HG03565 (cell line): ENCODE data around the gene SLC9A3.
A peak's percentile ranks its signal among the peaks of the same experiment; 100 is the strongest.

Experiments
- ATAC-seq: cut with Tn5 transposase; IDR thresholded peaks from one replicate; pipeline ENCODE4 v1.9.1; 2021; ENCODE audit warnings: mild to moderate bottlenecking, moderate library complexity; ENCODE audit not compliant: unreplicated experiment

Gene SLC9A3

DNA sequence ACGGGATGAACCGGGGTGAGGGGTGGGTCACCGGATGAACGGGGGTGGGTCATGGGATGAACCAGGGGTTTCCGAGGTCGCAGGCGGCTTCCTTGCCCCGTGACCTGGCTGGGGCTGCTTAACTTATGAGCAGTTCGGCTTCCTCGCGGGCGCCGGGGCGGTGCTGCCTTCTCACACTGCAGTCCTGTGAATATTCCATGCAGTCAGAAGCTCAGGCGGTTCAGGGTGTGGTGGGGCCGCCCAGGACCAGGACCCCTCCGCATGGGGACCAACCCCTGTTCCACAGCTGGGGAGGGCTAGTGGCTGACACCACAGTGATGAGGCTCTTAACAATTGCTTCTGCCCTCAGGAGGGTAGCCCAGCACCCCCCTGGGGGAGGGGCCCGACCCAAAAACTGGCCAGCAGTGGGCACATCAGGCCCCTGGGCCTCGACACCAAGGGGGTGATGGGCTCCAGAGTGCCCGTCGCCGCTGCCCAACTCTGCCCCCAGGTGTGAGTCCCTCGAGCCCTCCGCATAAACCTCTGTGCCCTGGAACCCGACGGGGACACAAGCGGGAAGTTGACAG is 30.9 kb upstream of the SLC9A3 start:
- no peak for ATAC-seq

DNA sequence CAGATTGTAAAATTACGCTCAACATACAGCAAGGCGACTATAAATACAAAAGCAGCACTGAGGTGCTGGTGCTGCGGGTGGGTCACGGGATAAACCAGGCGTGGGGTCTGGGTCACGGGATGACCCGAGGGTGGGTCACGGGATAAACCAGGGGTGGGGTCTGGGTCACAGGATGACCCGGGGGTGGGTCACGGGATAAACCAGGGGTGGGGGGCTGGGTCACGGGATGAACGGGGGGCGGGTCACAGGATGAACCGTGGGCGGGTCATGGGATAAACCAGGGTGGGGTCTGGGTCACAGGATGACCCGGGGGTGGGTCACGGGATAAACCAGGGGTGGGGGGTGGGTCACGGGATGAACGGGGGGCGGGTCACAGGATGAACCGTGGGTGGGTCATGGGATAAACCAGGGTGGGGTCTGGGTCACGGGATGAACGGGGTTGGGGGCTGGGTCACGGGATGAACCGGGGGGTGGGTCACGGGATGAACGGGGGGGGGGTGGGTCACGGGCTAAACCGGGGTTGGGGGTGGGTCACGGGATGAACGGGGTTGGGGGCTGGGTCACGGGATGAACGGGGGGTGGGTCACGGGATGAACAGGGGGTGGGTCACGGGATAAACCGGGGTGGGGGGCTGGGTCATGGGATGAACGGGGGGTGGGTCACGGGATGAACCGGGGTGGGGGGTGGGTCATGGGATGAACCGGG is 30.2 kb upstream of the SLC9A3 start:
- ATAC-seq = no peak

DNA sequence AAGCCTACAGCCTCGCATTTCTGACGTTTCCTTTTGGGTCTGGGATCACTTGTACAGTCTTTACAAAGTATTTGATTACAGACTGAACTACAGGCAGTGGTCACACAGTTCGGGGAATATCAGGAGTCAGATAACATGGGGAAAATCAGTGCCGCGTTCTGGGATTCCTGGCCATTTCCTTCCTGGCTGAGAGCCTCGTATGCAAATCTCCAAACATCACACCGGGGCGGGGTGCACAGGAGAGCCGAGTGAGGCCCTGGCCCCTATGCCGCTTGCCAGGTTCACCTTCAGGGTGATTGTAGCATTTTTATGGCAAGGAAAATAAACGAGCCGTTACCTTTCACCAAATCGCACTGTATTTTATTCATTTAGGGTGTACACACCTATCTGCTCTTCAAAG is 29.6 kb upstream of the SLC9A3 start:
- ATAC-seq = no peak

DNA sequence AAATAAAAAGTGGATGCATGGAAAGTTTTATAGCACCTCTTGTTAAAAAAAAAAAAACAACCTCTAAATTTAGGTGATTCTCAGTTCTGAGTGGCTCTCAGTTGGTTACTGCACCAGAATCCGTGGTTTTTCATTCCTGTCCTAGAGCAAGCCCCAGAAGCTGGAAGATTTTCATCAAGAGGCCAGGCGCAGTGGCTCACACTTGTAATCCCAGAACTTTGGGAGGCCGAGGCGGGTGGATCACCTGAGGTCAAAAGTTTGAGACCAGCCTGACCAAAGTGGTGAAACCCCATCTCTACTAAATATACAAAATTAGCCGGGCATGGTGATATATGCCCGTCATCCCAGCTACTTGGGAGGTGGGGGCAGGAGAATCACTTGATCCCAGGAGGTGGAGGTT is 27.2 kb upstream of the SLC9A3 start:
- ATAC-seq = no peak

DNA sequence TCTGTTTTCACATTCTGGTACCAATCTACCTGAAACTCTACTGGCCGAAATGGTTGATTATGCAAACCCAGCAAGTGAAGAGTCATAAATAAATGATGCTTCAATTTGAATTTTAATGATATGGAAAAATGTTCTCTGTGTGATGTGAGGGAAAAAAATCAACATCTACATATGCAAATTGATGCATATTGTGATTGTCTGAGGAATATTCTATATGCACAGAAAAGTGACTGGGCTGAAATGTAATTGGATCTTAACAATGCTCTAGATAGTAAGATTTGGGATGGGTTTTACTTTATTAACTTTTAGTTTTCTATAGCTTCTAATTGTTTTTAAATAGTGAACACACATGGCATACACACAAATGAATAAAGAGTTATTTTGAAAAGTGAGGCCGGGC is 25.0 kb upstream of the SLC9A3 start:
- no peak for ATAC-seq

DNA sequence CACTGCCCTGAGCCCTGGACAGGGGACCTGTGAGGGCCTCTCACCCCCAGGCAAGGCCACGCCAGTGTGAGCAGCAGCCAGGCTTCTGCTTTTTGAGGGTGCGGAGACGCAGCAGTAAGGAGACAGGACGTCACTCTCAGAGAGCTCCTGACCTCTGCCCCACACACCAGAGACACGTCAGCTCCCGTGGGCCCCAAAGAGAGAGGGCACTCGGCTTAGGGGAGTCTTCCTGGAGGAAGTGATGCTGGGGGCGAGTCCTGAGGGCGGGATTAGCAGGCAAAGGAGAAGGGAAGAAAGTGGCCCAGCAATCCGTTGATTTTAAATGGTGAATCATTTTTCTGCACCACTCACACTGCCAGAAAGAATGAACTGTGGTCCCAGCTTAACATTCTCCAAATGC is 24.0 kb upstream of the SLC9A3 start:
- ATAC-seq = no peak

DNA sequence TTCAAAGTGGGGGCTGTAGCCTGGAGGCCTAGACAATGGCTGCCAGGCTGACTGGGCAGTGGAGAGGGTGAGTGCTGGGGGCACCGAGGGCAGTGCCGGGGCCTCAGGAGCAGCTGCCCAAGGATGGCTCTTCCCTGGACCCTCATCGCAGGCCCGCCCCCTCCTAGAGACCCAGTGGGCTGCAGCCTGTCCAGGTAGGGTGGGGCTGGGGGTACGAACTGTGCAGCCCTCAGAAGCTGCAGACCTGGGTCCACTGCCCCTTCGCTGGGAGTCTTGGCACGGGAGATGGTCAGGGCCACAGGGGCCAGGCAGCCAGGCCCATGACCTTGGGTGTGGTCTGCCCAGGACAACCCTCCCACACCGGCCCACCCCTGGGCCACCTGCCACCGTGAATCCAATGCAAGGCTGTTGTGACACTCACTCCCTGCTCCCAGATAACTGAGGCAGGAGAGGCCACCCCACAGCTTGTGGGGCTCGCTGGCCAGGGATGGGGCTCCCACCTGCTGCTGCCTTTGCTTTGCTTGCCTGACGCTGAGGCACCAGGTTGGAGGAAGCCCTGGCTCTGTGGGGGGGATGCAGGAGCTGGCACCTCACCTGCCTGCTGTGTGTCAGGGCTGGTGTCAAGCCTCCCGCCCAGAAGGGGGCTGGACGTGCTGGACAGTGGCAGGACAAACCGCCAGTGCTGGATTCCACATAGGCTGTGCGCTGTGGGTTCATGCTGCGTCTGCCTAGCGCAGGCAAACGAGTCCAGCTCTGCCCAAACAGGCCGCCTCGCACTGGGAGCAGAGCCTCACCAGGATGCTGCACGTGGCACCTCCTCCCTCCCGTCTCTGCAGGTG is 23.1 kb upstream of the SLC9A3 start:
- ATAC-seq = no peak

DNA sequence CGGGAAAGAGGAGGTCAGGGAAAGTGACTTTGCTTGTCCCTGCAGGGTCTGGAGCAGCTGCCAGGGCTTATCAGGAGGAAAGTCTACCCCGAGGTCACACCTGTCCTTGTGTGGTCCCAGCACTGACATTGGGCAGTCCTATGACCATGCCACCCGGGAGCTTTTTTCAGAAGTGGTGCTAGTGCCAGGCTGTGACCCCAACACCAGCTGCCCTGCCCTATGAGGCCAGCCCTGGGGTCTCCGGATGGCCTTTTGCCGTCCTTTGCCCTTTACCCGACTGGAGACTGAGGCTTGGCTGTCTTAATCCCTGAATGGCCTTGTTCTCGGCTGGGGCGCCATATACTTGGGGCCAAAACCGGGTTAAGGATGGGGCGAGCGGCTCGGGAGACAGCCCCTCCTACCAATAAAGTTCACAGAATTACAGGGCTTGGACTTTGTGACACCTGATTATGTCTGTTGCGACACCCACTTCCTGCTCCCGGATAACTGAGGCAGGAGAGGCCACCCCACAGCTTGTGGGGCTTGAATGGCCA is 22.2 kb upstream of the SLC9A3 start:
- no peak for ATAC-seq

DNA sequence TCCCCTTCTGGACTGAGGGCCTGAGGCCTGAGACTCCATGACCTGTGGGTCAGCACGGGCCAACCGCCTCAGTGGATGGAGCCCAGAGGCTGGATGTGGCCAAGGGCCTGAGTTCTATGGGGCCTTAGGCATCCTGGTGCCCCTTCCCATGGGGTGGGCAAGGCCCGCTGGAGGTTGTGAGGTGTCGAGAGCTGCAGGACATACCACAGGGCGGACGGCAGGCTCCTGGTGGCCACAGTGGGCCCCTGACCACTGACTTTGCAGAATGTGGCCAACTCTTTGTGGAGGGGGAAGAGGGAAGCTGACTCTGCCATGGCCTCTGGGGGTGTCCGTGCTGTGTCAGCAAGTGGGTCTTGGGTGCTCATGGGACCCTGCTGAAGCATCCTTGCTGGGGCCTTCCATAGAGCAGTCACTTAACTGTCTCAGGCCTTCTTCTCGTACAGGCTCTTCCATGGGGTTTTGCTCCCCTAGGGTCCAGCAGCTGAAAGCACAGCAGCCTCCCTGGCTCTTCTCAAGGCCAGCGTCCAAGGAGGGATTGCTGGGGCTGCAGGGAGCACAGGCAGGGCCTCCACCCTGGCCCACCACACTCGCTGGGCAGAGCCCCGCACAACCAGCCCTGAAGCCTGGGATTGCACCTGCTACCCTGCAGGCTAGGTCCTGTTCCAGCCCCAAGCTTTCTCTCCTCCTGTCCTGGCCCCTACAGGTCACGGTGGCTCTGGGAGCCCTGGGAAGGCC is 21.6 kb upstream of the SLC9A3 start:
- ATAC-seq = no peak

DNA sequence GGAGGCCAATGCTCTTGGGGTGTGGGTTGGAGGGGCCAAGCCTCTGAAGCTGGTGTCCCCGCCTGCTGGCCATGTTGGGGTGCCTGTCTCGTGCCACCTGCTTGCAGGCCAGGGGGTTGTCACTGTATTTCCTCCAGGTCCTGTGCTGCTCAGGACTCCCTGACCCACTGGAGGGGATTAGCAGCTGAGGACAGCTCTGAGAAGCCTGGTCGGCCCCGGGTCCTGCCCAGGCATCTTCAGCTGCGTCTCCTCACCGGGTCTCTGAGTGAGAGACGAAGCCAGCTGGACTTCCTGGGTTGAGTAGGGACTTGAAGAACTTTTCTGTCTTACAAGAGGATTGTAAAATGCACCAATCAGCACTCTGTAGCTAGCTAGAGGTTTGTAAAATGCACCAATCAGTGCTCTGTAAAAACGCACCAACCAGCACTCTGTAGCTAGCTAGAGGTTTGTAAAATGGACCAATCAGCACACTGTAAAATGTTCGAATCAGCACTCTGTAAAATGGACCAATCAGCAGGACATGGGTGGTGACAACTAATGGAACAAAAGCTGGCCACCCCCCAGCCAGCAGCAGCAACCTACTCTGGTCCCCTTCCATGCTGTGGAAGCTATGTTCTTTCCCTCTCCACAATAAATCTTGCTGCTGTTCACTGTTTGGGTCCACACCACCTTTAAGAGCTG is 20.6 kb upstream of the SLC9A3 start:
- ATAC-seq = no peak

DNA sequence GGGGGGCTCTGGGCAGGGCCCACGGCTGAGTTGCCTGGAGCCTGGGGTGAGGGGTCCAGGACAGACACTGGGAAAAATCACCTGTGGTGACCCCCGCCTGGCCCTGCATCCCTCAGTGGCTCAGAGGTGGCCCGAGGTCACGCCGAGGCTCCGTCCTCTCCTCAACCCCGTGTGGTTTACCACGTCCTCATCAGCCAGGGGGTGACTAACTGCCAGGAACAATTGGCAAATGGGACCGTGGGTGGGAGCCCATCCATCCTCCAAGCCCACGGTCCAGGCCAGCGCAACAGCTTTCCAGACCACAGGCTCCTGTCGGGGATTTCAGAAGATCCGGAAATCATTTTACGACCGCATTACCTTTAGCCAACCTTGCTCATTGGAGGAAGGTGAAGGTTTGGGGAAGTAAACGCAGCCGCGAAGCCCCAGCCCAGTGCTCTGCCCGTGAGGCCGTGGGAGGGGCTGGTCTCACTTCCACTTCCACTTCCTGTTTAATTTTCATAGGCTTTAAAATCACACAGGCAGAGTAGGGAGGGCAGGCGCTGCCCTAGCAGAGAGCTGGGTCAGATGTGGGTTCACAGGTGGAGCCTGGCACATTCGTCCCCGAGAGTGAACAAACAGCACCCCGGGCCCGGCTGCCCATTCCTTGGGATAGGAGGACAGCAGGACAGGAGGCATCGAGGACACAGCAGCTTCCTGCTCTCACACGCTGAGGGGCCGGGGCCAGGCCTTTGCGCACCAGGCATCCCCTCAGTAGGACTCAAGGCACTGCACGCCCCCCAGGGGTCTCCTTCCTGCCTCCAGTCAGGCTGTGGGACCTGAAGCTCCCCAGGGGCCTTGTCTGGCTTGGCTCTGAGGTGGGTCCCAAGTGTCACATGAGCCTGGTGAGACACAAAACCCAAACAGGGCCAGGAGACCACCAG is 19.8 kb upstream of the SLC9A3 start:
- ATAC-seq = peak; percentile 92

DNA sequence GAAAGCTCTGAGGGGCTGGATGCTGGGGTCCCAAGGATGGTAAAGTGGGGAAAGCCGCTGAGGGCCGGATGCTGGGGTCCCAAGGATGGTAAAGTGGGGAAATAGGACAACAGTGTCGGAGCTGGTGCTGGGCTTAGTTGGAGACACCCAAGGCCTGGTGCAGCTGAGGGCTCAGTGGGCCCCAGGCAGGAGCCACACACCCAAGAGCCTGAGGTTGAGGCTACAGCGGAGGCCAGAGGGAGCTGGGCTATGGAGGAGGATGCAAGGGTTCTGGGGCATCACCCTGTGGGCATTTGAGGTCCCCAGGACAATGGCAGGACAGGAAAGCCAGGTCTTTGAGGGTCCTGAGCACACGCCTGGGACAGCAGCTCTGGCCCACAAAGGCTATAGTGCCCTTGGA is 19.1 kb upstream of the SLC9A3 start:
- ATAC-seq = no peak

DNA sequence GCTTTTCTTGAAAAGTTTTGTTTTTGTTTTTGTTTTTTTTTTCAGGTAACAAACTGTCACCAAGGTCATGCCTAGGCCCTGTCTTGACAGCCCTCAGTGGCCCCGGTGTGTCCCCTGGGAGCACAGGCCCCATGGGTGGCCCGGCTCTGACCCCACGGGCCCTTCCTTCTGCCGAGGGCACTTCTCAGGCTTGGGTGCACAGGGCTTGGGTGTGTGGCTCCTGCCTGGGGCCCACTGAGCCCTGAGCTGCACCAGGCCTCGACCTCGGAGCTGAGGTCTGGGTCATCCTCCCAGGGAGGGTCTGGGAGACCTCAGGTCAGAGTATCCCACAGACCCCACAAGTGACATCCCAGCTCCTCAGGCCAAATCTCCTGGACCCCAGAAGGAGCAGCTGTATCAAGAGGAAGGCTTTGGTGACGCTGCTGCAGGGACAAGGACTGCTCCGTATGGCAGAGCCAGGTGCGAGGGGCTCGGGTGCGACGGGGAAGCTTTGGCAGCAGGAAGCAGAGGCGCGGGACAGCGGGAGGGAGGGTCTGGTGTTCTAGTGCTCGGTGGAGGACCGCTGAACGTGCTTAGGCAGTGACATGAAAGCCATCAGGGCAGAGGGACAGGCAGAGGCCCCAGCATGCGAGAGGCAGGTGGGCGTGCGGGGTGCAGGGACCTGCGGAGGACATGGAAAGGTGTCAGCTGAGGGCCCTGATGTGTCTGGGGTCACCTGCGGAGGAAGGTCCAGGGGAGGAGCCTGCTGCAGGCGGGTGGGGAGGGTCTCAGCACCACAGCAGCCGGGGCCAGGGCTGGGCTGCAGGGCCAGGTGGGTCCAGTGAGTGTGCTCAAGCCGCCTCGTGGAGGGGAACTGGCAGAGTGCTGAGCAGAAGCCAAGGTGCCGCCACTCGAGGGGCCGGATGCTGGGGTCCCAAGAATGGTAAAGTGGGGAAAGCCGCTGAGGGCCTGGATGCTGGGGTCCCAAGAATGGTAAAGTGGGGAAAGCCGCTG is 18.4 kb upstream of the SLC9A3 start:
- no peak for ATAC-seq

DNA sequence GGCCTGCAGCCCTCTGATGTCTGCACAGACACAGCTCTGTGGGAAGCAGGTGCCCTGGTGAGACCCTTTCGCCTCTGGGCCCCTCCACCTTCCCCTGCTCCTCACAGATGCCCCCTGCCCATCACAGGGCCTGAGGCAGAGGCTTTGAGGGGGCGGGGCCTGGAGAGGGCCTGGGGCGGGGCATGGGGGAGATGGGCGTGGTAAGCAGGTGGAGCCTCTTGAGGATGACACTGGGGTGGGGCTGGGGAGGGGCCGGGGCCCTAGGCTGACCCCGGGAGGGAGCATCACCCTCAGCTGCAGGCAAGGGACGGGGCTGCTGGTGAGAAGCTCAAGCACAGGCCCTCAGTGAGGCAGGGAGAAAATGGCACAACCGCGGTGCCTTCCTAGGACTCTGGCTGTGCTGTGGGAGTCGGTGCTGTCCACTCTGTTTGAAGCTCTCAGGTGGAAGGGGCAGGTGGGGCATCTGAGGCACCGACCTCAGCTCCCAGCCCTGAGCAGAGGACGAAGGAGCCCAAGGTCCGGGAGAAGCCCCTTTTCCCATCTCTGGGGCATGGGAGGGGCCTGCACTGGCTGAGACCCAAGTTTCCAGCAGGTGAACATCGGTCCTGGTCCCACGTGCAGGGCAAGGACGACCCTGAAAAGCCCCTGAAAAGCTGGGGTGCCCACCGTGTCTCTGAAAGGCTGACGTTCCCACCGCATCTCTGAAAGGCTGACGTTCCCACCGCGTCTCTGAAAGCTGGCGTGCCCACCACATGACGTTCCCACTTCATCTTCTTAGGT is 17.5 kb upstream of the SLC9A3 start:
- ATAC-seq = no peak

DNA sequence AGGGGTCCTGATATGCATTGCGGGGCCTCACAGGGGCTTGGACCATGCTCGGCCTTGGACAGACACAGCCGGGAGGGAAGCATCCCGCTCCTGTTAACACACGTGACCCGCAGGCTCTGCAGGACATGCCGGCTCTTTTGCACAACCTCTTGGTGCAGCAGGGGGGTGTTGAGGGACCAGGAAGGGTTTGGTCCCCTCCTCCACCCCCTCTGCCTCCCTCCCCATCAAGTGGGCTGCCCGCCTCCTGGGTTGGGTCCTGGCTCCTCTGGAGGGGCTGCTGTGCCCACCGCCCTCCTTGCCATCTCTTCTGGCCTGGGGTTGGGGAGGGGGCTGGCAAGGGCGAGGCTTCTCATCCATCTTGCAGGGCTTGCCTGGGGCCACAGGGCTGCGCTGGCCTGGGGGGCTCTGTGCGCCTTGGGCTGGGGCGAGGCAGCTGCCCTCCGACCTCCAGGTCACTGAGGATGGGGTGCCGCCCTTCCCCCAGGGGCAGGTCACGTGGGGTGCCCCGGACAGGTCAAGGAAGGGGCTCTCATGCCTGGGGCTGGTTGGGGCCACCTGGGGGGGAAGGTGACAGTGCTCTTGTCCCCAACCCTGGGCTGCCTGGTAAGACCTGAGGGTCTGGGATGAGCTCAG is 16.8 kb upstream of the SLC9A3 start:
- no peak for ATAC-seq

DNA sequence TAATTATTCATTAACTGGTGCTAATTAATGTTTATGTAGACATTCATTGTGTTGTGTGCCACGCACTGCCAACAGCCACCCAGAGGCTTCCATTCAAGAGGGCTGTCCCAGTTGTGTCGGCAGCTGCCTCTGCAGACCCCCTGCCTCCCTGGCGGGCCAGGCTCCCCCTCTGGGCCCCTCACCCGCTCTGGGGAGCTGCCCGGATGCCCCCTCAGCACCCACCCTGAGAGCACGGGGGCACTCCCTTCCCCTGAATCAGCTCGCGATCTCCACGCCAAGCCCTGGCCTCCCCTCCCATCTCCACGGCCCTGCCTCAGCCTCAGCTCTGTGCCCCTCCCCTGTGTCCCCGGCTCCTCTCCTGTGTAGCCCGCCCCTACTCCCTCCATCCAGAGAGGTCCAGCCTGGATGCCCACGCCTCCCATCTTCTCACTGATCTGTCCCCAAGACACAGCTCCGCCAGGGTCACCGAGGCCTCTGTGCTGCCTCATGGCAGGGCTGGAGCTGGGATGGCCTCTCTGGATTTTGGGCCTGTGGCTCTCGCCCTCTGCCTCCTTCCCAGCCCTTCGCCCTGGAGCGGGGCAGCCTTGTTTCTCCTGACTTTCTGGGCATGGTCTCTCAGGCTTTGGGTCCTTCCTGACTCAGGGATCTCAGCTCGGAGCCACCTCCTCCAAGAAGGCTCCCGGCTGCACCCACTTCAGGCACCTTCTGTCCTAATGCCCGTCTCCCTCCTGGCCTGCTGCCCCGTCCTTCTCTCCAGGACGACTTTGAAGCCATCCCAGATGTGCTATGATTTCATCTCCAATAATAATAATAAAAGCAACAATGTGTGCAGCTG is 16.0 kb upstream of the SLC9A3 start:
- no peak for ATAC-seq
